H9 (cell line): Measurements from ENCODE around the gene KIF26A. TPM values are rescaled to one million over a fixed set of nuclear protein-coding genes. Genes with fewer than 3 reads are reported as not detected.

Experiments
- DNase-seq: peaks from one replicate; pipeline ENCODE4 v3.0.0-alpha.2; 2017
- H2AFZ ChIP-seq: one replicate; pipeline ENCODE4 v1.6.1; 2013; ENCODE audit warnings: mild to moderate bottlenecking, low read length, control low read depth, moderate library complexity
- H2AK5ac ChIP-seq: 2 replicates; pipeline ENCODE4 v1.6.1; 2013; ENCODE audit warnings: low read length, control low read depth, mixed read lengths; ENCODE audit not compliant: insufficient read length
- H2BK120ac ChIP-seq: one replicate; pipeline ENCODE4 v1.6.1; 2013; ENCODE audit warnings: low read depth, mild to moderate bottlenecking, low read length, control low read depth, inconsistent platforms; ENCODE audit not compliant: poor library complexity, severe bottlenecking
- H2BK12ac ChIP-seq: 2 replicates; pipeline ENCODE4 v1.6.1; 2013; ENCODE audit warnings: low read length, control low read depth, mixed read lengths, low read depth; ENCODE audit not compliant: insufficient read length
- H2BK15ac ChIP-seq: 2 replicates; pipeline ENCODE4 v1.6.1; 2013; ENCODE audit warnings: low read depth, low read length, control low read depth
- H2BK20ac ChIP-seq: one replicate; pipeline ENCODE4 v1.6.1; 2013; ENCODE audit warnings: low read depth, mild to moderate bottlenecking, low read length, control low read depth, inconsistent platforms; ENCODE audit not compliant: poor library complexity, severe bottlenecking
- H2BK5ac ChIP-seq: 2 replicates; pipeline ENCODE4 v1.6.1; 2013; ENCODE audit warnings: low read length, control low read depth, mixed read lengths; ENCODE audit not compliant: insufficient read length
- H3K14ac ChIP-seq: 2 replicates; pipeline ENCODE4 v1.6.1; 2013; ENCODE audit warnings: low read length, control low read depth; ENCODE audit not compliant: insufficient read depth
- H3K18ac ChIP-seq: 2 replicates; pipeline ENCODE4 v1.6.1; 2013; ENCODE audit warnings: low read depth, mild to moderate bottlenecking, mixed read lengths, low read length, control low read depth; ENCODE audit not compliant: insufficient read length
- H3K23ac ChIP-seq: 2 replicates; pipeline ENCODE4 v1.6.1; 2013; ENCODE audit warnings: low read length, control low read depth, mixed read lengths, low read depth; ENCODE audit not compliant: insufficient read length
- H3K23me2 ChIP-seq: 2 replicates; pipeline ENCODE4 v1.6.1; 2013; ENCODE audit warnings: low read depth, mild to moderate bottlenecking, mixed read lengths, low read length, control low read depth; ENCODE audit not compliant: insufficient read length, poor library complexity, severe bottlenecking
- H3K27ac ChIP-seq: 2 replicates; pipeline ENCODE4 v1.5.1; 2013; ENCODE audit warnings: low read length, control low read depth, mixed read lengths, low read depth; ENCODE audit not compliant: insufficient read length
- H3K27me3 ChIP-seq: 2 replicates; pipeline ENCODE4 v1.6.1; 2013; ENCODE audit warnings: low read length, control low read depth, inconsistent platforms; ENCODE audit not compliant: insufficient read depth
- H3K4ac ChIP-seq: 2 replicates; pipeline ENCODE4 v1.6.1; 2013; ENCODE audit warnings: low read depth, mild to moderate bottlenecking, control low read depth, inconsistent platforms, low read length, moderate library complexity
- H3K4me1 ChIP-seq: 2 replicates; pipeline ENCODE4 v1.6.1; 2013; ENCODE audit warnings: low read length, control low read depth, inconsistent platforms; ENCODE audit not compliant: insufficient read depth
- H3K4me2 ChIP-seq: 2 replicates; pipeline ENCODE4 v1.6.1; 2013; ENCODE audit warnings: low read length, control low read depth, mixed read lengths; ENCODE audit not compliant: insufficient read length, insufficient read depth
- H3K56ac ChIP-seq: 2 replicates; pipeline ENCODE4 v1.6.1; 2013; ENCODE audit warnings: low read depth, mild to moderate bottlenecking, mixed read lengths, low read length, control low read depth; ENCODE audit not compliant: insufficient read length
- H3K79me1 ChIP-seq: 2 replicates; pipeline ENCODE4 v1.6.1; 2013; ENCODE audit warnings: low read depth, mild to moderate bottlenecking, moderate library complexity, low read length, control low read depth, inconsistent platforms; ENCODE audit not compliant: insufficient read depth, poor library complexity, severe bottlenecking
- H3K79me2 ChIP-seq: 2 replicates; pipeline ENCODE4 v1.6.1; 2013; ENCODE audit warnings: low read length, control low read depth, inconsistent platforms; ENCODE audit not compliant: insufficient read depth
- H3K9ac ChIP-seq: 2 replicates; pipeline ENCODE4 v1.6.1; 2013; ENCODE audit warnings: low read length, control low read depth, mixed read lengths; ENCODE audit not compliant: insufficient read length; ENCODE audit errors: extremely low read depth
- H3K9me3 ChIP-seq: one replicate; pipeline ENCODE4 v1.6.1; 2013; ENCODE audit warnings: low read depth, low read length, inconsistent platforms; ENCODE audit not compliant: control insufficient read depth
- H3T11ph ChIP-seq: one replicate; pipeline ENCODE4 v1.6.1; 2013; ENCODE audit warnings: mild to moderate bottlenecking, low read length, control low read depth, inconsistent platforms
- H4K20me1 ChIP-seq: one replicate; pipeline ENCODE4 v1.6.1; 2013; ENCODE audit not compliant: control insufficient read depth, insufficient read length, insufficient read depth
- H4K5ac ChIP-seq: 2 replicates; pipeline ENCODE4 v1.6.1; 2013; ENCODE audit warnings: low read depth, mild to moderate bottlenecking, mixed read lengths, low read length, control low read depth; ENCODE audit not compliant: insufficient read length
- H4K8ac ChIP-seq: replicated peaks from 2 replicates; pipeline ENCODE4 v1.6.1; 2013; ENCODE audit warnings: low read length, control low read depth, mixed read lengths, low read depth; ENCODE audit not compliant: insufficient read length
- H4K91ac ChIP-seq: 2 replicates; pipeline ENCODE4 v1.6.1; 2013; ENCODE audit warnings: low read depth, mild to moderate bottlenecking, moderate library complexity, mixed read lengths, low read length, control low read depth; ENCODE audit not compliant: insufficient read length
- H3K27ac Mint-ChIP-seq, 3 experiments: 2 replicates in 2 of 3; 3 replicates in 1 of 3; pipeline ENCODE4 v1.8.0; 2020 to 2021; ENCODE audit warnings: mixed read lengths in 3 of 3, mild to moderate bottlenecking in 1 of 3, moderate library complexity in 1 of 3
- H3K27me3 Mint-ChIP-seq: 2 replicates; pipeline ENCODE4 v1.8.0; 2021; ENCODE audit warnings: low read depth, mild to moderate bottlenecking, moderate library complexity, mixed read lengths
- H3K36me3 Mint-ChIP-seq, 3 experiments: 2 replicates in 2 of 3; 3 replicates in 1 of 3; pipeline ENCODE4 v1.8.0; 2020 to 2021; ENCODE audit warnings: low read depth in 3 of 3, mixed read lengths in 3 of 3; ENCODE audit not compliant: insufficient read depth in 1 of 3
- H3K4me1 Mint-ChIP-seq, 2 experiments: 2 replicates each; pipeline ENCODE4 v1.8.0; 2020; ENCODE audit warnings: mixed read lengths in 2 of 2
- H3K4me3 Mint-ChIP-seq, 2 experiments: 2 replicates in 1 of 2; 3 replicates in 1 of 2; pipeline ENCODE4 v1.8.0; 2020 to 2021; ENCODE audit warnings: mild to moderate bottlenecking in 2 of 2, mixed read lengths in 2 of 2, moderate library complexity in 1 of 2
- H3K9me3 Mint-ChIP-seq, 2 experiments: 2 replicates in 1 of 2; 3 replicates in 1 of 2; pipeline ENCODE4 v1.8.0; 2020; ENCODE audit warnings: mild to moderate bottlenecking in 2 of 2, mixed read lengths in 2 of 2, moderate library complexity in 1 of 2
- WGBS: extraction: QIAGEN DNeasy Blood & Tissue Kit; methylation state at CpG from one replicate; pipeline ENCODE4 v1.1.7; 2013; ENCODE audit warnings: missing lambda C conversion rate, low lambda C conversion rate, mixed read lengths; ENCODE audit not compliant: insufficient read length; ENCODE audit errors: extremely low coverage; 5-methylcytosine and 5-hydroxymethylcytosine counted together
- total RNA-seq: library from RNA; stranded (reverse); gene quantifications from 2 replicates; pipeline ENCODE4 v1.2.1, GENCODE V29; 2021
- TF ChIP-seq, protein P1 (sequence below): fragments of 200-600 bp; sonication (generic); conservative IDR thresholded peaks from 3 replicates; pipeline ENCODE4 v1.8.0; 2021; ENCODE audit warnings: antibody characterized with exemption, mild to moderate bottlenecking

Gene KIF26A
- total RNA-seq, 1 experiment from 2014 or later, result 44.2 TPM

DNA sequence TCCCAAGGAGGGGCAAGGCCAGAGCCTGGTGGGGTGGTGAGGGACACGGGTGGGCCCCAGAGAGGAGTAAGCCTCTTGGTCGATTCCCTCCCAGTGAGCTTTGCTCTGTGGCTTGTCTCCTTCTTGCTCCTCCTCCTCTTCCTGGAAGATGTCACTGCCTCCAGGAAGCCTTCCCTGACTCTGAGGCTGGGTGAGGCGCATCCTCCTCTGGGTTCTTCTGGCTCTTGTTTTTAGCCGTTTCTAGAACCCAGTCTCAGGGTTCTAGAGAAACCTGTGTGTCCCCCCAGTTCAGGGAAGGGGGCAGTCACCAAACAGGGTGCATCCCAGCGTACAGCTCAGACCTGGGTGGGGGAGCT, 12.6 kb downstream of the KIF26A start:
- no peak overlapping the region for H3K18ac ChIP-seq
- WGBS, result no CpG with 5 or more reads among the region's 5 CpGs
- no peak overlapping the region for H3K56ac ChIP-seq
- H3K9me3 Mint-ChIP-seq, result no peaks in the 10 kb centered on the region
- no peak overlapping the region for H3K4me2 ChIP-seq
- H2BK12ac ChIP-seq, result no peak overlapping the region
- H2AK5ac ChIP-seq, result no peak overlapping the region
- no peak overlapping the region for H3K27ac Mint-ChIP-seq
- no peak overlapping the region for H3K23ac ChIP-seq
- H3K27ac ChIP-seq, result no peak overlapping the region
- no peak overlapping the region for H4K8ac ChIP-seq
- H2BK120ac ChIP-seq, result no peak overlapping the region
- peaks cover 5 to 7% (median 5%) of the 10 kb centered on the region in 3 experiments; a peak in 6 of 7 replicates for H3K36me3 Mint-ChIP-seq
- no peak overlapping the region for H2AFZ ChIP-seq
- no peaks in the 10 kb centered on the region; the same call in 1 of the 2 replicates for H3K79me2 ChIP-seq
- no peak overlapping the region for H2BK20ac ChIP-seq
- H3K23me2 ChIP-seq, result no peaks in the 10 kb centered on the region
- H4K5ac ChIP-seq, result no peak overlapping the region
- no peak overlapping the region for H3T11ph ChIP-seq
- no peaks in the 10 kb centered on the region for H4K20me1 ChIP-seq
- no peak overlapping the region for H3K4ac ChIP-seq
- H3K9me3 ChIP-seq, result no peaks in the 10 kb centered on the region
- H3K4me1 ChIP-seq, result peaks cover 2% of the 10 kb centered on the region; the same call in 1 of the 2 replicates
- peaks cover 23 to 35% of the 10 kb centered on the region in 2 experiments for H3K4me1 Mint-ChIP-seq
- H2BK15ac ChIP-seq, result no peak overlapping the region
- H2BK5ac ChIP-seq, result no peak overlapping the region
- no peaks in the 10 kb centered on the region for H3K27me3 ChIP-seq
- no peaks in the 10 kb centered on the region for H3K27me3 Mint-ChIP-seq
- no peak overlapping the region for H3K14ac ChIP-seq
- H3K9ac ChIP-seq, result no peak overlapping the region
- TF ChIP-seq, protein P1, sequence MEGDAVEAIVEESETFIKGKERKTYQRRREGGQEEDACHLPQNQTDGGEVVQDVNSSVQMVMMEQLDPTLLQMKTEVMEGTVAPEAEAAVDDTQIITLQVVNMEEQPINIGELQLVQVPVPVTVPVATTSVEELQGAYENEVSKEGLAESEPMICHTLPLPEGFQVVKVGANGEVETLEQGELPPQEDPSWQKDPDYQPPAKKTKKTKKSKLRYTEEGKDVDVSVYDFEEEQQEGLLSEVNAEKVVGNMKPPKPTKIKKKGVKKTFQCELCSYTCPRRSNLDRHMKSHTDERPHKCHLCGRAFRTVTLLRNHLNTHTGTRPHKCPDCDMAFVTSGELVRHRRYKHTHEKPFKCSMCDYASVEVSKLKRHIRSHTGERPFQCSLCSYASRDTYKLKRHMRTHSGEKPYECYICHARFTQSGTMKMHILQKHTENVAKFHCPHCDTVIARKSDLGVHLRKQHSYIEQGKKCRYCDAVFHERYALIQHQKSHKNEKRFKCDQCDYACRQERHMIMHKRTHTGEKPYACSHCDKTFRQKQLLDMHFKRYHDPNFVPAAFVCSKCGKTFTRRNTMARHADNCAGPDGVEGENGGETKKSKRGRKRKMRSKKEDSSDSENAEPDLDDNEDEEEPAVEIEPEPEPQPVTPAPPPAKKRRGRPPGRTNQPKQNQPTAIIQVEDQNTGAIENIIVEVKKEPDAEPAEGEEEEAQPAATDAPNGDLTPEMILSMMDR, result no peak
- no peak overlapping the region for H3K4me3 Mint-ChIP-seq
- H3K79me1 ChIP-seq, result no peaks in the 10 kb centered on the region
- no peak for DNase-seq
- no peak overlapping the region for H4K91ac ChIP-seq
